GM20431 (cell line): ENCODE results near the gene RYK.

Experiments
- in situ Hi-C: fragments of 300-500 bp; cut with MseI, MboI; formaldehyde crosslinking; loops from one replicate; pipeline ENCODE4 v1.15.0; 2020; ENCODE audit warnings: low sequenced_read_pairs; ENCODE audit not compliant: unreplicated experiment

RYK gene

GRCh38 chr3:134163096-134163495, 87.6 kb downstream of the RYK start:
- in situ Hi-C loops: no loop called here

- in situ Hi-C loops: no loop called here
These were observed 88.6 kb downstream of the RYK start for GRCh38 chr3:134161898-134162615.

GRCh38 chr3:134155446-134155845, 95.2 kb downstream of the RYK start:
- in situ Hi-C loops: no loop called here

DNA sequence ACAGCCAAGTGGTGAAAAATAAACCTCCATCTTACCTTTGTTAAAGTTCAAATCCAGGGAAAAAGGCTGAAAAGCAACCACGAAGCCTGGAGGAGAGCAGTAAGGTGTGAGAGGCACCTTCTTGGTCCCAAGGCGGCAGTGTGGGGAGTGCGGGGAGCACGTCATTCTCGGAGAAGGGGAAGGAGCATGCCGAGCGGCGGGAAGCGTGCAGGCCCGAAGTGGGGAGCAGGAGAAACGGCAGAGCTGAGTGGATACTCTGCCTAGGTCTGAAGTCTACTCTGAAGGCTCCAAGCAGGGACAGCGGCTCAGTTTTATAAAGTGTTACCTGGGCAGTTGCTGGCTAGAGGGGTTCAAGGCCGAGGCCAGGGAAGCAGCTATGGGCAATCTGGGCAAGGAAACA, 96.9 kb downstream of the RYK start:
- in situ Hi-C loops: no loop called here

GRCh38 chr3:134150476-134150875, 100.2 kb downstream of the RYK start:
- in situ Hi-C loops: no loop called here

DNA sequence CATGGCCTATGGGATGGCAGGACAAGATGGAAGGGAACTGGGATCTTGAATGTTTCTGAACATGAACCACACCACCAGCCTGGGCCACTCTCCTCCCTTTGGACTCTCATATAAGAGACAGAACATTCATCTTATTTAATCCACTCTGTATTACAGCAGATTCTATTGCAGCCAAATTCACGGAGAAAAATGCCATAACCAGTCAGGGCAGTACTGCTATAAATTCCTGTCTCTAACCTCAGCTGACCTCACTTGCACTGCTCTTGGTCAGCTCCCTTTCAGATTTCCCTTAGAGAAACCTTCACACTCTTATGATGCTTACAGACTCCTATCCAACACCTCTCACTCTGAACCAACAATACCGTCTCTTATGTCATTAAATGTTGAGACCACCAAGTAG, 101.4 kb downstream of the RYK start:
- in situ Hi-C loops: no loop called here

GRCh38 chr3:134148534-134148933, 102.1 kb downstream of the RYK start:
- in situ Hi-C loops: no loop called here

DNA sequence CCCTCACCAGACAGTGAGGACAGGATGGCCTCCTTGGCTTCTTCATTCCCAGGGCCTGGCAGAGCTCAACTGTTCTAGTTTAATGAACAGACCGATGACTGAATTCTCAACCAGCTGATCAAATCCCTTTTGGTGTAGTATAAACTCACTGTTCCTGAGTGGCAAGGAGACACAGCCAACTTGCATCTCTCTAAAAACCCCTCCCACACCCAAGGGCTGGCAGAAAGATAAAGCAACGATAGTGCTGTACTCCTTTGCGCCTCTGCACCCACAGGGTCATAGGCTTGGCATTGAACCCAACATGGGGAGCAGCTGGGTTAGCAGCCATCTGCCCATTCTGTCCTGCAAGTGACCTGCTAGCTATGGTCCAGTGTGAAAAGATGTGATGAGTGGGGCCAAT, 103.2 kb downstream of the RYK start:
- in situ Hi-C loops: no loop called here

DNA sequence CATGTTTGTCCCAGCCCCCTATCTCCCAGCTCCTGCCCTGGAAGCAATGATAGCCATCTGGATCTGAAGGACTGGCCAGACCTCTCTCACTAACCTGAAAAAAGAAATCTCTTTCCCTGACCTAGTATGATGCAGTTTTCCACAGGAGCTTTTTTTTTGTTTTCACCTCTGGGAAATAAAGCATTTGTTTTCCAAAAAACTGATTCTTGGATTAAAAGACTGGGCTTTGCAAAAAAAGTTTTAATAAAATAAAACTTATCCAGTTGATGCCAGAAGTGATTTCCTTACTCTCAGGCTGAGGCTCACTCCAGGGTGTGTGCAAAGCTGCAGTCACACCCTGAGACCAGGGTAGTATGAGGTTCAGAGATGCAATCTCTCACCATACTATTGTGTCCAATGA, 104.0 kb downstream of the RYK start:
- in situ Hi-C loops: no loop called here

DNA sequence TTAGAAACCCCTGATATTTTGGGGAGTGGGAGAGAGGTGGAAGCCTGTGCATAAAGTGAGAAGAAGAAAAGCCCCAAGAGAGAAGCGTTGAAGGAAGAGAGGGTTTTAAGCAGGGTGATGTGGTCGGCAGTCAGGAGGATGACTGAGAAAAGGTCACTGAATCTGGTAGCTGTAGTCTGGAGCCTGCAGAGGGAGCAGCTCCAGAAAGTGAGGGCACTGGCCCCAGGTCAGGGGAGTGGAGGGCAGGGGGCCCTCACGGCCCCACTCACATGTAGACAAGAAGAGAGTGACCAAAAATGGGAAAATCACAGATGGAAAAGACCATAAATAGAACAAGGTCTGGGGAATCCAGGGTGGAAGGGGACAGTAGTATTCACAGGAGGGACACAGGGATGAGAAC, 105.5 kb downstream of the RYK start:
- in situ Hi-C loops: no loop called here

- in situ Hi-C loops: no loop called here
These were observed 106.0 kb downstream of the RYK start for GRCh38 chr3:134144694-134145093.

- in situ Hi-C loops: no loop called here
These were observed 106.7 kb downstream of the RYK start for GRCh38 chr3:134143828-134144401.

GRCh38 chr3:134136604-134137003, 114.1 kb downstream of the RYK start:
- in situ Hi-C loops: no loop called here

- in situ Hi-C loops: no loop called here
These were observed 115.8 kb downstream of the RYK start for GRCh38 chr3:134134698-134135415.

DNA sequence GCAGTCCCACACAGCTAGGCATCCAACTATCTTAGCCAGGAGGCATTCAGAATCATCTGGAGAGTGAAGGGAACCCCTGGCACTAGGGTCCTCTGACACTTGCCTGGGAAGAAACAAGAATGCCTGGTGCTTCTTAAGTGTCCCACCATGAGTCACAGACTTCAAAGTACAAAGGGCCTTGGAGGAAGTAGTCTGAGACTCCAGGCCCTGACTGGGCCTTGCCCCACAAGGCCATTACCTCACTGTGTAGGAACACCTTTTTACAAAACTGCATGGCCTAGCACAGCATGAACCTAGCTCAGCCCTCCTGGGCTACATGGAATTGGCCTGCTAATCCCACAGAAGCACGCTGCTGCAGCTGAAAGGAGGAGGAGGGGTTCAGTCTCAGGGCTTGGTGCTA, 116.4 kb downstream of the RYK start:
- in situ Hi-C loops: no loop called here

- in situ Hi-C loops: no loop called here
These were observed 117.7 kb downstream of the RYK start for GRCh38 chr3:134132961-134133360.

DNA sequence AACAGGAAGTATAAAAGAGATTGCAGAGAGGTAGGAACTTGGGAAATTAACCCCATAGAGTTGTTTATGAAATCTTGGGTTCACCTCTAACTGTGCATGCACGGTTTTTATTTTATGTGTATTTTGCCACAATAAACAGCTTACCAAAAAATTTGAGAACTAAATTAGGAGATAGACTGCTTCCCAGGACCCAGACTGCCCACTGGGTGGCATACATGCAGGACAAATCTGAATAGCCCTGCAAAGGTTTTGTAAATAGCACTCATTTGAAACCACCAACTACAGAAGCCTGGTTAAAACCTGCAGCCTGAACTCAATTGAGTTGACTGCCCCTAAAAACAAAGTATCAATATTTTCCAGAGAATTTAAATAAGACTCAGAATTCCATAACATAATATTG, 124.5 kb downstream of the RYK start:
- in situ Hi-C loops: no loop called here

DNA sequence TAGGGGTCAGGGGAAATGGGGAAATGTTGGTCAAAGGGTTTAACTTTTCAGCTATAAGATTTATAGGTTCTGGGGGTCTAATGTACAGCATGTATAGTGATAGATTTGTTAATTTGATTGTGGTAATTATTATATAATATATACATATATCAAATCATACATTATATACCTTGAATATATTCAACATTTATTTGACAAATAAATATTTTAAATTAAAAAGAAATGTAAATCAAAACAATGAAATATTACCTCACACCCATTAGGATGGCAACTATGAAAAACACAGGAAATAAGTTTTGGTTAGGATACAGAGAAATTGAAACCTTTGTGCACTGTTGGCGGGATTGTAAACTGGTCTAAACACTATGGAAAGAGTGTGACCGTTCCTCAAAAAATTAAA, 135.9 kb downstream of the RYK start:
- in situ Hi-C loops: no loop called here

GRCh38 chr3:134111616-134112015, 139.0 kb downstream of the RYK start:
- in situ Hi-C loops: no loop called here

- in situ Hi-C loops: no loop called here
These were observed 139.7 kb downstream of the RYK start for GRCh38 chr3:134110963-134111362.
